ENCODE data around the gene UBR4.

GRCh38 chr1:19234224-19234623, 24.2 kb upstream of the UBR4 start:
- TF ChIP-seq POLR2A (IDR thresholded peaks at IDR 0.05) (no peak), CTCF (IDR thresholded peaks at IDR 0.05) (no peak)
